ENCODE measurements around the gene ABCC11.

Gene ABCC11

DNA sequence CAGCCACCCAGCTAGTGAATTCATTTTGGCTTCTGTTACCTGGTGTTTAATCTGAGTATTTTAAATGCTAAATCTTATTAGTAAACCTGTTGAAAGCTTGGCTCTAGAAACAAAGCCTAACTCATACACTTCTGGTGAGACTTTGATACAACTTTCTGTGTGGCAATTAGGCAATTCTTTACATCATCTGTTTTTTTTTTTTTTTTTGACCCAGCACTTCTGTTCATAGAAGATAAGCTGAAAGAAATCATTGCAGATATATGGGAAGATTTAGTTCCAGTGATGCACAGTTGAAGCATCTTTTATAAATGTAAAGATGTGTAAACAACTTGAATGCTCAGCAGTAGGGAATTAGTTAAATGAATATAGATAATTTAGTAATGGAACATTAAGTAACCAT, 21.7 kb upstream of the ABCC11 start:
- Histone ChIP-seq H3K14ac (ENCODE audit: low read length) (no peak overlapping the region), H3K4ac (ENCODE audit: low read length) (no peak overlapping the region), H2BK15ac (ENCODE audit: low read length) (no peak overlapping the region), H3K4me2 (ENCODE audit: insufficient read depth, low read length, poor library complexity, severe bottlenecking) (no peak overlapping the region), H2BK12ac (ENCODE audit: low read length) (no peak overlapping the region), H3K79me1 (ENCODE audit: low read depth, low read length) (no peaks in the 10 kb centered on the region), H3K9ac (ENCODE audit: low read depth, low read length, poor library complexity) (no peak overlapping the region), H2BK120ac (ENCODE audit: low read depth, low read length) (no peak overlapping the region), H3K4me1 (ENCODE audit: control insufficient read depth in 2 of 2, insufficient read depth in 1 of 2, low read depth in 1 of 2, low read length in 2 of 2) (peaks cover 0 to 4% of the 10 kb centered on the region in 2 donors), H3K27ac (replicated peaks; ENCODE audit: low read length) (no peak overlapping the region), H3K36me3 (replicated peaks in 1 of 2; ENCODE audit: control insufficient read depth in 2 of 2, insufficient read depth in 2 of 2, low read length in 2 of 2) (peaks cover 2 to 66% of the 10 kb centered on the region in 2 donors), H4K91ac (ENCODE audit: low read depth, low read length, poor library complexity) (no peak overlapping the region), H3K4me3 (ENCODE audit: low read length in 2 of 2) (no peak overlapping the region), H3K9me3 (replicated peaks in 1 of 2; ENCODE audit: control insufficient read depth in 2 of 2, insufficient read depth in 1 of 2, low read depth in 1 of 2, low read length in 2 of 2) (no peaks in the 10 kb centered on the region), H3K27me3 (ENCODE audit: control insufficient read depth in 3 of 3, insufficient read depth in 3 of 3, low read depth in 1 of 3, low read length in 3 of 3) (no peaks in the 10 kb centered on the region), H2AK5ac (ENCODE audit: low read depth, low read length) (no peak overlapping the region), H4K8ac (ENCODE audit: low read depth, low read length) (no peak overlapping the region), H2AFZ (ENCODE audit: low read length) (no peak overlapping the region), H3K18ac (ENCODE audit: low read length) (no peak overlapping the region), H2BK5ac (ENCODE audit: low read length) (no peak overlapping the region), H3K23ac (ENCODE audit: low read depth, low read length, poor library complexity) (no peak overlapping the region)
- no peak for DNase-seq (ENCODE audit: low spot score)

DNA sequence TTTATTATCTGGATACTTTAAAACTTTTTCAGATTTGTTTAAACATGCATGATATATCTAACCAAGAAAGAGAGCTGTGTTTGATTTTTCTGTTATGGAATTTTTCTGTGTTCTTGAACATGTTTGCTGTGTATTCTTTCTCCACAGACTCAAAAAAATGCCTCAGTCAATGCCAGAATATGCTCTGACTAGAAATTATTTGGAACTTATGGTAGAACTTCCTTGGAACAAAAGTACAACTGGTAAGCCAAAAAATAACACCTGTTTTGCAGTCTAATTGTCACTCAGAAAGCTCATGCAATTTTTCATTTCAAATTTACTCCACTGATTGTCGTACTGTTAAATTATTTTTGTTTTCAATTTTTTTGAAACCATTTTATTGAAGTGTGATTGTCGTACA, 15.3 kb upstream of the ABCC11 start:
- H3K9me3 ChIP-seq (replicated peaks in 1 of 2; ENCODE audit: control insufficient read depth in 2 of 2, insufficient read depth in 1 of 2, low read depth in 1 of 2, low read length in 2 of 2) = no peaks in the 10 kb centered on the region
- peaks cover 2 to 78% of the 10 kb centered on the region in 2 donors for H3K36me3 ChIP-seq (replicated peaks in 1 of 2; ENCODE audit: control insufficient read depth in 2 of 2, insufficient read depth in 2 of 2, low read length in 2 of 2)
- H2BK15ac ChIP-seq (ENCODE audit: low read length) = no peak overlapping the region
- no peak overlapping the region for H3K18ac ChIP-seq (ENCODE audit: low read length)
- H3K27me3 ChIP-seq (ENCODE audit: control insufficient read depth in 3 of 3, insufficient read depth in 3 of 3, low read depth in 1 of 3, low read length in 3 of 3) = no peaks in the 10 kb centered on the region
- no peak overlapping the region for H3K4me2 ChIP-seq (ENCODE audit: insufficient read depth, low read length, poor library complexity, severe bottlenecking)
- H2BK12ac ChIP-seq (ENCODE audit: low read length) = no peak overlapping the region
- no peak overlapping the region for H3K27ac ChIP-seq (replicated peaks; ENCODE audit: low read length)
- H4K91ac ChIP-seq (ENCODE audit: low read depth, low read length, poor library complexity) = no peak overlapping the region
- DNase-seq (ENCODE audit: low spot score) = no peak
- no peak overlapping the region for H2BK120ac ChIP-seq (ENCODE audit: low read depth, low read length)
- no peaks in the 10 kb centered on the region for H3K79me1 ChIP-seq (ENCODE audit: low read depth, low read length)
- H4K8ac ChIP-seq (ENCODE audit: low read depth, low read length) = no peak overlapping the region
- H3K4ac ChIP-seq (ENCODE audit: low read length) = no peak overlapping the region
- no peaks in the 10 kb centered on the region for H3K4me1 ChIP-seq (ENCODE audit: control insufficient read depth in 2 of 2, insufficient read depth in 1 of 2, low read depth in 1 of 2, low read length in 2 of 2)
- H3K23ac ChIP-seq (ENCODE audit: low read depth, low read length, poor library complexity) = no peak overlapping the region
- no CpG with 5 or more reads among the region's 2 CpGs for WGBS, 2 donors (ENCODE audit: extremely low coverage in 2 of 2, insufficient read length in 2 of 2, insufficient replicate concordance in 1 of 2)
- H2BK5ac ChIP-seq (ENCODE audit: low read length) = no peak overlapping the region
- H3K4me3 ChIP-seq (ENCODE audit: low read length in 2 of 2) = no peak overlapping the region
- no peak overlapping the region for H2AK5ac ChIP-seq (ENCODE audit: low read depth, low read length)
- H2AFZ ChIP-seq (ENCODE audit: low read length) = no peak overlapping the region
- no peak overlapping the region for H3K9ac ChIP-seq (ENCODE audit: low read depth, low read length, poor library complexity)
- no peak overlapping the region for H3K14ac ChIP-seq (ENCODE audit: low read length)

- Histone ChIP-seq H3K4me2 (ENCODE audit: insufficient read depth, low read length, poor library complexity, severe bottlenecking) (no peak overlapping the region), H2BK120ac (ENCODE audit: low read depth, low read length) (no peak overlapping the region), H2BK5ac (ENCODE audit: low read length) (no peak overlapping the region), H3K14ac (ENCODE audit: low read length) (no peak overlapping the region), H2BK15ac (ENCODE audit: low read length) (no peak overlapping the region), H3K4me1 (ENCODE audit: control insufficient read depth in 2 of 2, insufficient read depth in 1 of 2, low read depth in 1 of 2, low read length in 2 of 2) (no peaks in the 10 kb centered on the region), H3K36me3 (replicated peaks in 1 of 2; ENCODE audit: control insufficient read depth in 2 of 2, insufficient read depth in 2 of 2, low read length in 2 of 2) (peaks cover 2 to 85% of the 10 kb centered on the region in 2 donors), H3K27me3 (ENCODE audit: control insufficient read depth in 3 of 3, insufficient read depth in 3 of 3, low read depth in 1 of 3, low read length in 3 of 3) (no peaks in the 10 kb centered on the region), H3K79me1 (ENCODE audit: low read depth, low read length) (no peaks in the 10 kb centered on the region), H4K8ac (ENCODE audit: low read depth, low read length) (no peak overlapping the region), H3K9me3 (replicated peaks in 1 of 2; ENCODE audit: control insufficient read depth in 2 of 2, insufficient read depth in 1 of 2, low read depth in 1 of 2, low read length in 2 of 2) (no peaks in the 10 kb centered on the region), H3K18ac (ENCODE audit: low read length) (no peak overlapping the region), H3K4me3 (ENCODE audit: low read length in 2 of 2) (no peak overlapping the region), H3K23ac (ENCODE audit: low read depth, low read length, poor library complexity) (no peak overlapping the region), H4K91ac (ENCODE audit: low read depth, low read length, poor library complexity) (no peak overlapping the region), H3K27ac (replicated peaks; ENCODE audit: low read length) (no peak overlapping the region), H2AK5ac (ENCODE audit: low read depth, low read length) (no peak overlapping the region), H2BK12ac (ENCODE audit: low read length) (no peak overlapping the region), H3K9ac (ENCODE audit: low read depth, low read length, poor library complexity) (no peak overlapping the region), H3K4ac (ENCODE audit: low read length) (no peak overlapping the region), H2AFZ (ENCODE audit: low read length) (no peak overlapping the region)
- no CpG with 5 or more reads among the region's 1 CpG for WGBS, 2 donors (ENCODE audit: extremely low coverage in 2 of 2, insufficient read length in 2 of 2, insufficient replicate concordance in 1 of 2)
- DNase-seq (ENCODE audit: low spot score) = no peak
These were observed 14.2 kb upstream of the ABCC11 start for GRCh38 chr16:48261569-48261968.

DNA sequence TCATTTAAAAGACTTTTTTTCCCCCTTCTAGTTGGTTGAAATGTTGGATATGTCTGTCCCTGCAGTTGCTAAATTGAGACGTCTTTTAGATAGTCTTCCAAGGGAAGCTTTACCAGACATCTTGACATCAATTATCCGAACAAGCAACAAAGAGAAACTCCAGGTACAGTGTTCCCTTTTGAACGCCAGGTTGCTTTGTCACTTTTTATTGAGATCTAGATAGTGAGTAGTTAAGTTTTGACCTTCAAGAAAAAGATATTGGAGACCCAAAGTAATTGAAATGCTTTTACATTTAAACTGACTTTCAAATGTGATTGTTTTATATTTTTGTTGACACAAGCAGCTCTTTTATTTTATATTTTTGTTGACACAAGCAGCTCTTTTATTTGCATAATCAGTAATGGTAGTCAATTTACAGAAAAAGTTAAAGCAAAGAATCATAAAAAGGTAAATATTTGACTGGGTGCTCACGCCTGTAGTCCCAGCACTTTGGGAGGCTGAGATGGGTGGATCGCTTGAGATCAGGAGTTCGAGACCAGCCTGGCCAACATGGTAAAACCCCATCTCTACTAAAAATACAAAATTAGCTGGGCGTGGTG, 9.3 kb upstream of the ABCC11 start:
- Histone ChIP-seq H3K27me3 (ENCODE audit: control insufficient read depth in 3 of 3, insufficient read depth in 3 of 3, low read depth in 1 of 3, low read length in 3 of 3) (no peaks in the 10 kb centered on the region), H2BK12ac (ENCODE audit: low read length) (no peak overlapping the region), H2BK15ac (ENCODE audit: low read length) (no peak overlapping the region), H2AK5ac (ENCODE audit: low read depth, low read length) (no peak overlapping the region), H3K18ac (ENCODE audit: low read length) (no peak overlapping the region), H3K79me1 (ENCODE audit: low read depth, low read length) (no peaks in the 10 kb centered on the region), H3K9me3 (replicated peaks in 1 of 2; ENCODE audit: control insufficient read depth in 2 of 2, insufficient read depth in 1 of 2, low read depth in 1 of 2, low read length in 2 of 2) (no peaks in the 10 kb centered on the region), H3K4me1 (ENCODE audit: control insufficient read depth in 2 of 2, insufficient read depth in 1 of 2, low read depth in 1 of 2, low read length in 2 of 2) (no peaks in the 10 kb centered on the region), H3K4me2 (ENCODE audit: insufficient read depth, low read length, poor library complexity, severe bottlenecking) (no peak overlapping the region), H2AFZ (ENCODE audit: low read length) (no peak overlapping the region), H2BK5ac (ENCODE audit: low read length) (no peak overlapping the region), H3K9ac (ENCODE audit: low read depth, low read length, poor library complexity) (no peak overlapping the region), H4K91ac (ENCODE audit: low read depth, low read length, poor library complexity) (no peak overlapping the region), H3K14ac (ENCODE audit: low read length) (no peak overlapping the region), H3K4ac (ENCODE audit: low read length) (no peak overlapping the region), H3K27ac (replicated peaks; ENCODE audit: low read length) (no peak overlapping the region), H3K36me3 (replicated peaks in 1 of 2; ENCODE audit: control insufficient read depth in 2 of 2, insufficient read depth in 2 of 2, low read length in 2 of 2) (peaks cover 7 to 93% of the 10 kb centered on the region in 2 donors), H3K23ac (ENCODE audit: low read depth, low read length, poor library complexity) (no peak overlapping the region), H4K8ac (ENCODE audit: low read depth, low read length) (no peak overlapping the region), H3K4me3 (ENCODE audit: low read length in 2 of 2) (no peak overlapping the region), H2BK120ac (ENCODE audit: low read depth, low read length) (no peak overlapping the region)
- no peak for DNase-seq (ENCODE audit: low spot score)
- WGBS, 2 donors (ENCODE audit: extremely low coverage in 2 of 2, insufficient read length in 2 of 2, insufficient replicate concordance in 1 of 2) = no CpG with 5 or more reads among the region's 7 CpGs
